ENCODE measurements around the gene GOT1. TPM values are rescaled to one million over a fixed set of nuclear protein-coding genes. Genes with fewer than 3 reads are reported as not detected.

The GOT1 gene
- total and polyA plus RNA-seq, 2 of the 8 experiments (the other 6 are each of a cell fraction or from before 2014, with no cell fraction given): 16.7 to 47.0 TPM

DNA sequence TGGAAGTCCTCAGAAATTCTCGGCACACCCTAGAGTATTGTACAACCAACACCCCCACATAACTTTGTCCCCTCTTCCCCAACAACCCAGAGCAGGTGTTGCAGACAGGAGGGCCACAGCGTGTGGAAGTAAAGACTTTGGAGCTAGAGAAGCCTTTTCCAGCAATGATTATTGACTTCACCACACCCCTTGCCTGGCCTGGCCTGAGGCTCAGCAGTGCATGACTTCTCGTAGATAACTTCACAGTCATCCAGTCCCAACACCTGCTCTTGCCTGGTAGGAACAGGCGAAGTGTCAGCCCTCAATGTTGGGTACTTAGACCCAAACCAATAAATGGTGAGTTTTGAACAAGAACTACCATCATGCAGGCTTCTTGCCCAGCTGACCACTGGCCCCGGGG is 36.7 kb downstream of the GOT1 start:
- Histone ChIP-seq H3K4ac (replicated peaks; ENCODE audit: insufficient read length, low read depth, low read length) (no peak overlapping the region), H3K4me1 (replicated peaks in 1 of 4; ENCODE audit: control insufficient read depth in 3 of 4, insufficient read depth in 4 of 4, low read length in 3 of 4) (peaks cover 3 to 18% (median 11%) of the 10 kb centered on the region in 4 experiments; a peak in 6 of 7 replicates), H2BK12ac (ENCODE audit: low read depth, low read length) (peak overlapping the region; percentile 90; the same call in 1 of the 2 replicates), H4K5ac (ENCODE audit: insufficient read length, low read depth, low read length) (no peak overlapping the region), H3K36me3 (ENCODE audit: control insufficient read depth in 2 of 4, insufficient read depth in 4 of 4, low read length in 3 of 4) (peaks cover 0 to 18% (median 10%) of the 10 kb centered on the region in 4 experiments; a peak in 5 of 8 replicates), H4K8ac (ENCODE audit: extremely low read depth, insufficient read depth, low read length) (no peak overlapping the region), H3K27me3 (replicated peaks in 1 of 4; ENCODE audit: control insufficient read depth in 3 of 4, extremely low read depth in 1 of 4, insufficient read depth in 3 of 4, low read length in 3 of 4) (no peaks in the 10 kb centered on the region), H2AK5ac (ENCODE audit: low read depth, low read length) (peak overlapping the region; percentile 44; the same call in 1 of the 2 replicates), H3K14ac (ENCODE audit: insufficient read length) (no peak overlapping the region), H3K79me1 (ENCODE audit: low read depth, low read length) (no peaks in the 10 kb centered on the region), H3K27ac (ENCODE audit: low read depth, low read length) (no peak overlapping the region), H2BK120ac (replicated peaks; ENCODE audit: low read depth, low read length) (no peak overlapping the region), H3K18ac (ENCODE audit: extremely low read depth, low read length) (0 out of 2 replicates have a peak overlapping the region, but pooled peaks have one; percentile 20), H3K56ac (replicated peaks; ENCODE audit: insufficient read length, low read depth, low read length) (no peak overlapping the region), H2BK15ac (ENCODE audit: low read length) (peak overlapping the region; percentile 93), H3K23me2 (ENCODE audit: low read depth, low read length) (no peaks in the 10 kb centered on the region), H3K4me3 (ENCODE audit: extremely low read depth in 1 of 4, insufficient read depth in 2 of 4, low read depth in 3 of 4, low read length in 4 of 4) (no peak overlapping the region), H3K23ac (ENCODE audit: insufficient read length) (no peak overlapping the region), H2AFZ (ENCODE audit: low read length) (no peak overlapping the region), H4K91ac (replicated peaks; ENCODE audit: insufficient read length, low read length) (no peak overlapping the region), H3K79me2 (ENCODE audit: control insufficient read depth in 1 of 2, insufficient read depth in 2 of 2, low read length in 2 of 2) (no peaks in the 10 kb centered on the region), H2BK20ac (ENCODE audit: low read length) (peak overlapping the region; percentile 36; the same call in 1 of the 2 replicates), H3K9ac (replicated peaks in 1 of 4; ENCODE audit: extremely low read depth in 1 of 4, low read depth in 3 of 4, low read length in 3 of 4) (no peak overlapping the region), H3K4me2 (ENCODE audit: insufficient read depth in 1 of 2, low read depth in 2 of 2, low read length in 2 of 2) (peak overlapping the region in 1 of 2 experiments; percentile 50; a peak in 2 of 4 replicates), H4K20me1 (replicated peaks in 1 of 2; ENCODE audit: control insufficient read depth in 1 of 2, insufficient read depth in 2 of 2, low read length in 2 of 2) (peaks cover 0 to 3% of the 10 kb centered on the region in 2 experiments), H2BK5ac (ENCODE audit: low read depth, low read length) (peak overlapping the region; percentile 41; the same call in 1 of the 2 replicates), H3K9me3 (ENCODE audit: insufficient read depth in 2 of 2, low read depth in 1 of 2, low read length in 1 of 2) (no peaks in the 10 kb centered on the region)
- ChIA-PET POLR2A (ENCODE audit: partially characterized antibody) (interaction anchor here (2.3 to 3.1 kb wide), 2 partner anchors 32 to 37 kb away, joined by 8 to 17 read pairs; partner anchors contain the start of gene GOT1), CTCF (ENCODE audit: partially characterized antibody) (interaction anchor here (1.1 to 4.2 kb wide), 7 partner anchors 10 to 219 kb away, joined by 3 to 21 read pairs (median 9); partner anchors contain the start of gene GOT1)
- FAIRE-seq (no peak), DNase-seq (ENCODE audit: low read depth in 1 of 2, low spot score in 2 of 2) (no peak)
- no peak for TF ChIP-seq TBP (IDR thresholded peaks at IDR 0.05; ENCODE audit: low read depth, low read length)
- TF ChIP-seq HDAC2 (IDR thresholded peaks at IDR 0.05; ENCODE audit: borderline replicate concordance in 1 of 2, low read depth in 2 of 2, low read length in 2 of 2): no peak
- TF ChIP-seq SUZ12 (IDR thresholded peaks at IDR 0.05; ENCODE audit: low read length): no peak
- TF ChIP-seq ASH2L (IDR thresholded peaks at IDR 0.05; ENCODE audit: low read length): no peak
- no peak for TF ChIP-seq CBX8 (IDR thresholded peaks at IDR 0.05; ENCODE audit: borderline replicate concordance, low read depth, low read length)
- TF ChIP-seq CBX5 (IDR thresholded peaks at IDR 0.05; ENCODE audit: low read depth, low read length): no peak
- WGBS, 2 experiments (ENCODE audit: extremely low coverage in 1 of 2, insufficient coverage in 1 of 2, insufficient read length in 1 of 2, insufficient replicate concordance in 2 of 2, low coverage in 1 of 2, low lambda C conversion rate in 2 of 2, missing lambda C conversion rate in 1 of 2): 79% methylated on average over 5 of the region's 5 CpGs; no CpG with 5 or more reads in 1 of the 2 experiments

Measured in H1 (cell line).